Breast epithelium (tissue), 3 donors: Measurements from ENCODE around the gene FBXO15.

Experiments
- CTCF ChIP-seq, 3 donors: fragments of 450-650 bp; IDR thresholded peaks; one replicate each; pipeline ENCODE4 v1.5.1; 2016 to 2017; ENCODE audit warnings: antibody characterized with exemption in 3 of 3, mild to moderate bottlenecking in 3 of 3, moderate library complexity in 3 of 3
- POLR2A ChIP-seq: fragments of 450-650 bp; IDR thresholded peaks from one replicate; pipeline ENCODE4 v1.6.1; 2016; ENCODE audit warnings: antibody characterized with exemption, mild to moderate bottlenecking, moderate library complexity
- POLR2AphosphoS5 ChIP-seq, 3 donors: sonication (generic); formaldehyde crosslinking; IDR thresholded peaks; one replicate each; pipeline ENCODE4 v1.6.1; 2017; ENCODE audit warnings: antibody characterized with exemption in 3 of 3

GRCh38 chr18:74182335-74182734 lies 34.7 kb upstream of the FBXO15 start:
- TF ChIP-seq CTCF (IDR thresholded peaks at IDR 0.05), result no peak
- no peak for TF ChIP-seq POLR2A
- TF ChIP-seq POLR2AphosphoS5 (IDR thresholded peaks at IDR 0.05), result no peak
